NK-92 treated with Interleukin-12 subunit alpha and Interleukin-12 subunit beta, amount 100 ng/mL, for 24 hours (cell line): ENCODE measurements around the gene NECTIN2.
A peak's percentile ranks its signal among the peaks of the same experiment; 100 is the strongest.
"Not testable (repeated sequence)": the region's sequence is repeated elsewhere in the genome, so short reads cannot be mapped to it uniquely, and the experiment has no call there.

ENCODE experiments used
- DNase-seq: peaks from one replicate; lab custom pipeline; 2025; lab: John Stamatoyannopoulos, UW

The NECTIN2 gene

DNA sequence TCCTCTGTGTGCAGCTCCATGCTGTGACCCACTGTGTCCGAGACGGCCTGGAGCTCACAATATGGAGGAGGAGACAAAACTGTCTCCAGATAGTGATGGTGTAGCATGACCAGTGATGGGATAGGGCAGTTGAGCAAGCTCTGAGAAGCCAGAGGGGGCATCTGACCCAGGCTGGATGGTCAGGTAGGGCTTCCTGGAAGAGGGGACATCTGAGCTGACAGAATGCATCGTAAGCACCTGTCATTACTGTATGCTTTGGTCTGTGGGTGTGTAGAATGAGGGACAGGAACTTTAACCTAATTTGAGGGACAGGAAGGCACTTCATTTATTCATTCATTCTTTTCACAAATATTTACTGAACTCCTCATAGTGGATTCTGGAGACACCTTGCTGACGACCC lies 38.5 kb downstream of the NECTIN2 start:
- no peak for DNase-seq

DNA sequence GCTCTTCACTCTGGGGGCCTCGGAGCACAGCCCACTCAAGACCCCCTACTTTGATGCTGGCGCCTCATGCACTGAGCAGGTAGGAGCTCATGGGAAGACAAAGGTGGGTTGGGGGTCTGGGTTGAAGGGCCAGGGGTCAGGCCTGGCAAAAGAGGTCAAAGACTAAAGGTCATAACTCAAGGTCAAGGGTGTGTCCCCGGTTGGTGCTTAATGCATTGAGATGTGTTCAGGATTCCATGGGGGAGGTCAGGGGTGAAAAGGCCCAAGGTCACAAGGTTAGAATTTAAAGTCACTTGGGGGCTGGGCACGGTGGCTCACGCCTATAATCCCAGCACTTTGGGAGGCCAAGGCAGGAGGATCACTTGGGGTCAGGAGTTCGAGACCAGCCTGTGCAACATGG lies 40.0 kb downstream of the NECTIN2 start:
- DNase-seq = no peak

DNA sequence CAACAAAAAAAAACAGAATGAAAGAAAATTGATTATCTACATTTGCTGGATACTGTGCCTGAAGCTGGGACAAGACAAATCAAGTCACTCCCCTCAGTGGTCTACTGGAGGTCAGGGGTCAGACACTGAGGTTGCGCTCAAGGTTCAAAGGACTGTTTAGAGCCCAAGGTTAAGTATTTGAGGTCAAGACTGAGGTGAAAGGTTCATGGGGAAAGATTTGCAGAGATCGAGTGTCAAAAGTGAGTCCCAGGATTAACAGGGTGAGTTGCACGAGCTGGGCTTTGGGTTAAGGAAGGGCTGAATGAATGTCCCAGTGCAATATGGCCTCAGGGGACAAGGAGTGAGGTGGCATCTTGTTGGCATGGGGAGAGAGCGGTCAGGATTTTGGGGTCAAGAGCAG lies 41.6 kb downstream of the NECTIN2 start:
- no peak for DNase-seq

DNA sequence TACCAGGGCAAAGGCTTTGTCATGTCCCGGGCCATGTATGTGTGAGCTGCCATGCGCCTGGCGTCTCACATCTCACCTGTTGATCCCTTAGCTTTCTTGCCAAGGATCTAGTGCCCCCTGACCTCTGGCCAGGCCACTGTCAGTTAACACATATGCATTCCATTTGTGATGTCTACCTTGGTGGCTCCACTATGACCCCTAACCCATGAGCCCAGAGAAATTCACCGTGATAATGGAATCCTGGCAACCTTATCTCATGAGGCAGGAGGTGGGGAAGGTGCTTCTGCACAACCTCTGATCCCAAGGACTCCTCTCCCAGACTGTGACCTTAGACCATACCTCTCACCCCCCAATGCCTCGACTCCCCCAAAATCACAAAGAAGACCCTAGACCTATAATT lies 42.2 kb downstream of the NECTIN2 start:
- not testable (repeated sequence) for DNase-seq

DNA sequence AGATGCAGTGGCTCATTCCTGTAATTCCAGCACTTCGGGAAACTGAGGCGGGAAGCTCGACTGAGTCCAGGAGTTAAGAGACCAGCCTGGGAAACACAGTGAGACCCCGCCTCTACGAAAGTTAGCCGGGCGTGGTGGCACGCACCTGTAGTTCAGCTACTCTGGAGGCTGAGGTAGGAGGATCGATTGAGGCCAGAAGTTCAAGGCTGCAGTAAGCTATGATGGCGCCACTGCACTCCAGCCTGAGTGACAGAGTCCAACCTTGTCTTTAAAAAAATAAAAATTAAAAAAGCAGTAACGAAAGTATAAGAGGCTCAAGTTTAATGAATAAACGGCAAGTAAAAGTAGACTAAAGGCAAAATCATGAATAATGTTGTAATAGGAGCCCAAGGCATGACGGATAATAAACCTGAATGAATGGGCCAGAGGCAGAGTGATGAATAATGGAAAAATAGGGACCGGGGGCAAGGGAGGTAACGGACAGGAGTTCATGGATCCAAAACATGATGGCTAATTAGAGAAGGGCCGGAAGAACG lies 43.8 kb downstream of the NECTIN2 start:
- no peak for DNase-seq

DNA sequence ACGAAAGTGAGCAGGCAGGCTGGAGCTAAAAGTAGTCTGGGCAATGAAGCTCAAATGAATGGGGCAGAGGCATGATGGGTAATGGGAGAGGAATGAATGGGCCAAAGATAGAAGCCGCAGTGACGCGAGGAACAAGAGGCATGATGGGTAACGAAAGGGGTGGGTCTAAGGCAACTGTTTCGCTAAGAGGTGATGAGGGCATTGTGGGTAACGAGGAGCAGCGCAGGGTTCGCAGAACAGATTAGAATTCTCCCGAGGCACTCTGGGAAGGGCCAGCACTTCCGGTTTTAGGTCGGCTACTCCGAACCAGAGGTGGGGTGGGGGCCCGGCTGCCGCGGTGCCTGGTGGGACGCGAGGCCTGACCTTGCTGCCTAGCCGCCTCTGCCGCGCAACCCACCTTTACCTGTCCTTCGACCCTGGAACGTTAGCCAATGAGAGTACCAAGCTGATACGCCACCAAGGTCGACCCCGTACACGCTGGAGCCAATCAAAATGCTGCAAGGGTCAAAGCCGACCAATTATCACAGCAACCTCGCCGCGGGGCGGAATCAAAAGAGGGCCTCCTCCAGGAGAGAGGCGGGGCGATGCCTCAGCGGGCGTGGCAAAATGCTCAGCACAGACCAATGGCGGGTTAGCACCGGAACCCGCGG lies 44.4 kb downstream of the NECTIN2 start:
- peak; percentile 100 for DNase-seq

DNA sequence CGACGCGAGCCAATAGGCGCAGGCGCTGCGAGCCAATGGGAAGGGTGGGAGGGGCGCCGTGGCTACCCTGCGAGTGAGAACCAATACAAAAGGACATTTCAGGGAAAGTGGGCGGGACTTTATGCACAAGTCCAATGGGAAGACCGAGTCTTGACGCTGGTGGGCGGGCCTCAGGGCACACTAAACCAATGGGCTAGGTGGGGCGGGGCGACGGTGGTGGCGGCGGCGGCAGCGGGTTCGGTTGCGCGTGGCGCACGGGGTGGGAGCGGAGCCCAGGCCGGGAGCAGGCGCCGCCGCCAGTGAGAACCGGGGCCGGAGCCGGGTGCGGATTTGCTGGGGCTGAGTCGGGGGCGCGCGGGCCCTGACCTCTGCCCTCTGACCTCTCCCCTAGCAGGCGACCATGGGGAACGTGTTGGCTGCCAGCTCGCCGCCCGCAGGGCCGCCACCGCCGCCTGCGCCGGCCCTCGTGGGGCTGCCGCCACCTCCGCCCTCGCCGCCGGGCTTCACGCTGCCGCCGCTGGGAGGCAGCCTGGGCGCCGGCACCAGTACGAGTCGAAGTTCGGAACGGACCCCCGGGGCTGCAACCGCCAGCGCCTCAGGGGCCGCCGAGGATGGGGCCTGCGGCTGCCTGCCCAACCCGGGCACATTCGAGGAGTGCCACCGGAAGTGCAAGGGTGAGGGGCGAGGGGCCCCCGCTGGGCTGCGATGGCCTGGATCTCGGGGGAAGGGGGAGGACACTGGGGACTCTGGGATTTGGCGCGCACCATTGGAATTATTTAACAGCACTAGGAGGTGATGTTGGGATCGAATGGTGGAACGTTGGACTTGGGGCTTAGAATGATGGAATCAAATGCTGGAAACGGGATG lies 45.2 kb downstream of the NECTIN2 start, which contains the start of gene TOMM40:
TSS of gene TOMM40 (plus strand) at position 239 of the 867 bp plus-strand sequence. CDS start at position 401, 162 bp downstream.
- peak; percentile 51 for DNase-seq

DNA sequence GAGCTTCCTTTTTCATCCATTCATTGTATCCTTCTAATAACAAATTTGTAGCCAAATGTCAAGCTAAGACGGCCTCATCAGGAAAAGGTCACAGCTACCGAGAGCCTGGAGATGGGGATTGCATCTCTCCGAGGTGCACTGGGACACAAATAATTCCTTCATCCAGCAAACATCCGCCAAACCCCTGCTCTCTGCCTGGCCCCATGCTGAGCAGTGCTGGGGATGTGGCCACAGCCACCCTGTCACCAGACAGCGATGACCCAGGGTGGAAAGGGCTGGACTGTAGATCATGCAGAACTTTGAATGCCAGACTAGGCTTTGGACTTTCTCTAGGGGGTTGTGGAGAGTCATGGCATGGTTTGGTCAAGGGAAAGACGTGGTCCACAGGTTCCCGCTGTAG lies 46.8 kb downstream of the NECTIN2 start:
- DNase-seq = no peak

DNA sequence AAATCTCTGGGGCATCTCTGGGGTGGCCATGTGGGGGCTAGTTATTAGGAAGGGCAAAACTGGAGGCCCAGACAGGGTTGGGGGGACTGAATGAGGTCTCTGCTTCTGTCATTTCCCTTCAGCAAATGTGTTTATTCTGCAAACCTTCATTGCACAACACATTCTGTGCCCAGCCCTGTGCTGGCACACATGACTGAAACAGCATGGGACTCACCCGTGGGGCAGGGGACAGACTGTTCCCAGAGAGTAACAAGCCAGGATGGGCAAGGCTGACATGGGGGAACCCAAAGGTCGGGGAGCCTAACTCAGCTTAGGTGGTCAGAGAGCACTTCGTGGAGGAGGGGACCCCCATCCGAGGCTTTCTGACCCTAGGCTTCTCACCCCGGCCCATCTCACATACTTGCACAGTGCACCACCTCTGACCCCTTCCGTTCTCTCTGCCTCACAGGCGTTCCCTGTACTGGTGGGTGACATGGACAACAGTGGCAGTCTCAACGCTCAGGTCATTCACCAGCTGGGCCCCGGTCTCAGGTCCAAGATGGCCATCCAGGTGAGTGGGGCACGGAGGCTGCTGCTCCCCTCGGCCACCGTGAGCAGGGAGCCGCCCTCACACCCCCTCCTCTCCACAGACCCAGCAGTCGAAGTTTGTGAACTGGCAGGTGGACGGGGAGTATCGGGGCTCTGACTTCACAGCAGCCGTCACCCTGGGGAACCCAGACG lies 47.4 kb downstream of the NECTIN2 start:
- no peak for DNase-seq

DNA sequence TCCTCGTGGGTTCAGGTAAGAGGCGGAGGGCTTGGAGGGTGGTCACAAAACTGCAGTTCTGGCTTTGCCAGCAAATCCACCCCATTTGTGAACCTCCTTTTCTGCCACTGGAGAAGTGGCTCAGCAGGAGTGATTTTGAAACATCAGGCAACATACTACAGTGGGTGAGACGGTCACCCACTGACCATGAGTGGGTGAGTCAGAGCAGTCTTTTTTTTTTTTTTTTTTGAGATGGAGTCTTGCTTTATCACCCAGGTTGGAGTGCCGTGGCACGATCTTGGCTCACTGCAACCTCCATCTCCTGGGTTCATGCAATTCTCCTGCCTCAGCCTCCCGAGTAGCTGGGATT lies 47.9 kb downstream of the NECTIN2 start:
- DNase-seq = no peak

DNA sequence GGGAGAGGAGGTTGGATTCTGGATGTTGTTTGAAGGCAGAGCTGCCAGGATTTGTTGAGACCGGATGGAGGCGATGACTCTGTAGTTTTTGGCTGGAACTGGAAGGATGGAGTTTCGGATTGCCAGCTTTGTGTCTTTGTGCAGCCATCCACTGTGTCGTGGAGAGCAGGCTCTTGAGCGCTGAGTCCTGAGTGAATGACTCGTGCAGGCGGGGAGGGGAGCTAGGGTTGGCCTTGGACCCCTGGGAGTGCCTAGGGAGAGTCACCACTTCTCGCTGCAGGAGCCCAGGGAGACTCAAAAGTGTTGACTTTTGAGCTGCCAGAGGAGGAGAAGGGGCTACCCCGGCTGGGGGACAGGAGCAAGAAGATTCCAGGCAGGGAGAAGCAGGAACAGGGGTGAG lies 48.8 kb downstream of the NECTIN2 start:
- no peak for DNase-seq

DNA sequence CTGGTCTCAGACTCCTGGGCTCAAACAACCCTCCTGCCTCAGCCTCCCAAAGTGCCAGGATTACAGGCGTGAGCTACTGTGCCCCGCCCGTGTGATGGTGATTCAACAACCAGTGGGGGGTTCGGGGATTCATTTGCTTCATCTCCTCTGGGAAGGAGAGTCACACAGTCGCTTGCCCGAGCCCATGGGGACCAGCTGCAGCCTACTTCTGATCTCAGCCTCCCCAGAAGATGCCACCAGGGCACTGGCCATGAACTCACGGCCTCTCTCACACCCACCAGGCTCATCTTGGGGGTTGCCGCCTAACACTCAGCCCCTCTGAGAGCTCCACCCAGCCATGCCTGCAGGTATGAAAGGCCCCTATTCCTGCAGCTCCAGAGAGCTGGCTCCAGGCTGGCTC lies 51.7 kb downstream of the NECTIN2 start:
- DNase-seq = no peak

DNA sequence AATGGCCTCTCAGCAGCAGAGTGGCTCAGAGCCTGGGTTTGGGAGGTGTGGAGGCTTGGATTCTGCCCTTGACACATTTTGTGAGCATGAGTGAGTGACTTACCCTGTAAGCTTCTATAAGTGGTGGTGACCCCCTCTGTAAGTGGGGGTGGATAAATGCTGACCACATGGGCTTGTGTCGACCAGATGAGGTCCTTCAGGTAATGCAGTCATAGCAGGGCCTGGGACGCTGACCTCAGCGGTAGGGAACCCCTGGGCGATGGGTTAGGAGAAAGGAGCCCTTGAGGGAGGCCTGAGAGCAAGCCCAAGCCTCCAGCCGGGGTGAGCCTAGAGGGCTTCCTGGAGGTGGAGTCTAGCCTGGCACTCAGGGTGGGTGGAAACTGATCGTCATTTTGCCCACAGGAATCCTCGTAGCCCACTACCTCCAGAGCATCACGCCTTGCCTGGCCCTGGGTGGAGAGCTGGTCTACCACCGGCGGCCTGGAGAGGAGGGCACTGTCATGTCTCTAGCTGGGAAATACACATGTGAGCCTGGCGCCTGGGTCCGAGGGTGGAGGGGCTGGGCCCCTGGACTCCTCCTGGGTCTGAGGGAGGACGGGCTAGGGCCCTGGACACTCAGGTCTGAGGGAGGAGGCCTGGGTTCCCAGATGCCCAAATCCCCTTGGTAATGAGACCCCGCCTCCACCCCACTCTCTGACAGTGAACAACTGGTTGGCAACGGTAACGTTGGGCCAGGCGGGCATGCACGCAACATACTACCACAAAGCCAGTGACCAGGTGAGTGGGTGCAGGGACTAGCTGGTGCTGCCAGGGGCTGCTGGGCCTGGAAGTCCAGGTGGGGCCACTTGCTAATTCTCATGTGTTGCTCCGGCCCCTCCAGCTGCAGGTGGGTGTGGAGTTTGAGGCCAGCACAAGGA lies 54.5 kb downstream of the NECTIN2 start:
- DNase-seq = no peak

DNA sequence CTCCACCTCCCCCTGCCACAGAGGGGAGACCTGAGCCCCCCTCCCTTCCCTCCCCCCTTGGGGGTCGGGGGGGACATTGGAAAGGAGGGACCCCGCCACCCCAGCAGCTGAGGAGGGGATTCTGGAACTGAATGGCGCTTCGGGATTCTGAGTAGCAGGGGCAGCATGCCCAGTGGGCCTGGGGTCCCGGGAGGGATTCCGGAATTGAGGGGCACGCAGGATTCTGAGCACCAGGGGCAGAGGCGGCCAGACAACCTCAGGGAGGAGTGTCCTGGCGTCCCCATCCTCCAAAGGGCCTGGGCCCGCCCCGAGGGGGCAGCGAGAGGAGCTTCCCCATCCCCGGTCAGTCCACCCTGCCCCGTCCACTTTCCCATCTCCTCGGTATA lies 57.1 kb downstream of the NECTIN2 start:
- no peak for DNase-seq

DNA sequence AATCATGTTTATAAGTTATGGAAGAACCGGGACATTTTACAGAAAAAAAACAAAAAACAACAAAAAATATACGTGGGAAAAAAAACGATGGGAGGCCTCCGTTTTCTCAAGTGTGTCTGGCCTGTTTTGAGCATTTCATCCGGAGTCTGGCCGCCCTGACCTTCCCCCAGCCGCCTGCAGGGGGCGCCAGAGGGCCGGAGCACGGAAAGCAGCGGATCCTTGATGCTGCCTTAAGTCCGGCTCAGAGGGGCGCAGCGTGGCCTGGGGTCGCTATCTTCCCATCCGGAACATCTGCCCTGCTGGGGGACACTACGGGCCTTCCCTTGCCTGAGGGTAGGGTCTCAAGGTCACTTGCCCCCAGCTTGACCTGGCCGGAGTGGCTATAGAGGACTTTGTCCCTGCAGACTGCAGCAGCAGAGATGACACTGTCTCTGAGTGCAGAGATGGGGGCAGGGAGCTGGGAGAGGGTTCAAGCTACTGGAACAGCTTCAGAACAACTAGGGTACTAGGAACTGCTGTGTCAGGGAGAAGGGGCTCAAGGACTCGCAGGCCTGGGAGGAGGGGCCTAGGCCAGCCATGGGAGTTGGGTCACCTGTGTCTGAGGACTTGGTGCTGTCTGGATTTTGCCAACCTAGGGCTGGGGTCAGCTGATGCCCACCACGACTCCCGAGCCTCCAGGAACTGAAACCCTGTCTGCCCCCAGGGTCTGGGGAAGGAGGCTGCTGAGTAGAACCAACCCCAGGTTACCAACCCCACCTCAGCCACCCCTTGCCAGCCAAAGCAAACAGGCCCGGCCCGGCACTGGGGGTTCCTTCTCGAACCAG lies 57.7 kb downstream of the NECTIN2 start:
- no peak for DNase-seq

DNA sequence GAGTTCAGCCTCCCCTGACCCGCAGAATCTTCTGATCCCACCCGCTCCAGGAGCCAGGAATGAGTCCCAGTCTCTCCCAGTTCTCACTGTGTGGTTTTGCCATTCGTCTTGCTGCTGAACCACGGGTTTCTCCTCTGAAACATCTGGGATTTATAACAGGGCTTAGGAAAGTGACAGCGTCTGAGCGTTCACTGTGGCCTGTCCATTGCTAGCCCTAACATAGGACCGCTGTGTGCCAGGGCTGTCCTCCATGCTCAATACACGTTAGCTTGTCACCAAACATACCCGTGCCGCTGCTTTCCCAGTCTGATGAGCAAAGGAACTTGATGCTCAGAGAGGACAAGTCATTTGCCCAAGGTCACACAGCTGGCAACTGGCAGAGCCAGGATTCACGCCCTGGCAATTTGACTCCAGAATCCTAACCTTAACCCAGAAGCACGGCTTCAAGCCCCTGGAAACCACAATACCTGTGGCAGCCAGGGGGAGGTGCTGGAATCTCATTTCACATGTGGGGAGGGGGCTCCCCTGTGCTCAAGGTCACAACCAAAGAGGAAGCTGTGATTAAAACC lies 58.4 kb downstream of the NECTIN2 start:
- DNase-seq = no peak

DNA sequence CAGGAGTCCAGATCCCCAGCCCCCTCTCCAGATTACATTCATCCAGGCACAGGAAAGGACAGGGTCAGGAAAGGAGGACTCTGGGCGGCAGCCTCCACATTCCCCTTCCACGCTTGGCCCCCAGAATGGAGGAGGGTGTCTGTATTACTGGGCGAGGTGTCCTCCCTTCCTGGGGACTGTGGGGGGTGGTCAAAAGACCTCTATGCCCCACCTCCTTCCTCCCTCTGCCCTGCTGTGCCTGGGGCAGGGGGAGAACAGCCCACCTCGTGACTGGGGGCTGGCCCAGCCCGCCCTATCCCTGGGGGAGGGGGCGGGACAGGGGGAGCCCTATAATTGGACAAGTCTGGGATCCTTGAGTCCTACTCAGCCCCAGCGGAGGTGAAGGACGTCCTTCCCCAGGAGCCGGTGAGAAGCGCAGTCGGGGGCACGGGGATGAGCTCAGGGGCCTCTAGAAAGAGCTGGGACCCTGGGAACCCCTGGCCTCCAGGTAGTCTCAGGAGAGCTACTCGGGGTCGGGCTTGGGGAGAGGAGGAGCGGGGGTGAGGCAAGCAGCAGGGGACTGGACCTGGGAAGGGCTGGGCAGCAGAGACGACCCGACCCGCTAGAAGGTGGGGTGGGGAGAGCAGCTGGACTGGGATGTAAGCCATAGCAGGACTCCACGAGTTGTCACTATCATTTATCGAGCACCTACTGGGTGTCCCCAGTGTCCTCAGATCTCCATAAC lies 59.5 kb downstream of the NECTIN2 start, which contains the start of gene APOE:
TSS of gene APOE (plus strand) at position 360 of the 724 bp plus-strand sequence. CDS start 829 bp downstream, outside the sequence.
- DNase-seq = no peak

DNA sequence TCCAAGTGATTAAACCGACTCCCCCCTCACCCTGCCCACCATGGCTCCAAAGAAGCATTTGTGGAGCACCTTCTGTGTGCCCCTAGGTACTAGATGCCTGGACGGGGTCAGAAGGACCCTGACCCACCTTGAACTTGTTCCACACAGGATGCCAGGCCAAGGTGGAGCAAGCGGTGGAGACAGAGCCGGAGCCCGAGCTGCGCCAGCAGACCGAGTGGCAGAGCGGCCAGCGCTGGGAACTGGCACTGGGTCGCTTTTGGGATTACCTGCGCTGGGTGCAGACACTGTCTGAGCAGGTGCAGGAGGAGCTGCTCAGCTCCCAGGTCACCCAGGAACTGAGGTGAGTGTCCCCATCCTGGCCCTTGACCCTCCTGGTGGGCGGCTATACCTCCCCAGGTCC lies 61.5 kb downstream of the NECTIN2 start:
- DNase-seq = no peak

DNA sequence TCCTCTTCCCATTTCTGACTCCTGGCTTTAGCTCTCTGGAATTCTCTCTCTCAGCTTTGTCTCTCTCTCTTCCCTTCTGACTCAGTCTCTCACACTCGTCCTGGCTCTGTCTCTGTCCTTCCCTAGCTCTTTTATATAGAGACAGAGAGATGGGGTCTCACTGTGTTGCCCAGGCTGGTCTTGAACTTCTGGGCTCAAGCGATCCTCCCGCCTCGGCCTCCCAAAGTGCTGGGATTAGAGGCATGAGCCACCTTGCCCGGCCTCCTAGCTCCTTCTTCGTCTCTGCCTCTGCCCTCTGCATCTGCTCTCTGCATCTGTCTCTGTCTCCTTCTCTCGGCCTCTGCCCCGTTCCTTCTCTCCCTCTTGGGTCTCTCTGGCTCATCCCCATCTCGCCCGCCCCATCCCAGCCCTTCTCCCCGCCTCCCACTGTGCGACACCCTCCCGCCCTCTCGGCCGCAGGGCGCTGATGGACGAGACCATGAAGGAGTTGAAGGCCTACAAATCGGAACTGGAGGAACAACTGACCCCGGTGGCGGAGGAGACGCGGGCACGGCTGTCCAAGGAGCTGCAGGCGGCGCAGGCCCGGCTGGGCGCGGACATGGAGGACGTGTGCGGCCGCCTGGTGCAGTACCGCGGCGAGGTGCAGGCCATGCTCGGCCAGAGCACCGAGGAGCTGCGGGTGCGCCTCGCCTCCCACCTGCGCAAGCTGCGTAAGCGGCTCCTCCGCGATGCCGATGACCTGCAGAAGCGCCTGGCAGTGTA lies 62.2 kb downstream of the NECTIN2 start:
- DNase-seq = no peak
